Panc1 (cell line): ENCODE data around the gene PTX4. TPM values are rescaled to one million over a fixed set of nuclear protein-coding genes. Genes with fewer than 3 reads are reported as not detected.

Experiments used
- ATAC-seq: fragments of 200-7000 bp; cut with Tn5 transposase; 2 replicates; pipeline ENCODE4 v1.9.1; 2020; ENCODE audit warnings: mild to moderate bottlenecking, moderate library complexity
- BruUV-seq: library from RNA; stranded (reverse); fragments of 400-500 nt; replicated peaks from 2 replicates; lab custom pipeline; 2021; lab: Mats Ljungman, UMichigan
- CTCF ChIA-PET: fragments of 300-600 bp; sonication (Branson Sonifier 250); formaldehyde crosslinking; loops from one replicate; lab custom pipeline; 2022; ENCODE audit warnings: antibody characterized with exemption; lab: Charles Lee
- POLR2A ChIA-PET: fragments of 300-600 bp; sonication (Branson Sonifier 250); formaldehyde crosslinking; loops from one replicate; lab custom pipeline; 2022; ENCODE audit warnings: antibody characterized with exemption; lab: Charles Lee
- DNase-seq: peaks from one replicate; pipeline ENCODE4 v3.0.0-alpha.2; 2010; ENCODE audit warnings: low read depth, low spot score
- H3K27ac ChIP-seq: 2 replicates; pipeline ENCODE4 v1.5.1; 2011; ENCODE audit warnings: mild to moderate bottlenecking, low read length, inconsistent platforms
- H3K27me3 ChIP-seq: fragments of 200-500 bp; sonication (Bioruptor generic); 2 replicates; pipeline ENCODE4 v1.6.0; 2014; ENCODE audit warnings: low read length, inconsistent platforms; ENCODE audit not compliant: control insufficient read depth, insufficient read depth
- H3K36me3 ChIP-seq: fragments of 200-500 bp; sonication (Bioruptor generic); 2 replicates; pipeline ENCODE4 v1.5.1; 2014; ENCODE audit warnings: inconsistent platforms, mild to moderate bottlenecking, low read length, moderate library complexity; ENCODE audit not compliant: control insufficient read depth, insufficient read depth
- H3K4me1 ChIP-seq: 2 replicates; pipeline ENCODE4 v1.5.1; 2011; ENCODE audit warnings: inconsistent platforms, mild to moderate bottlenecking, low read length, moderate library complexity; ENCODE audit not compliant: control insufficient read depth, insufficient read depth
- H3K4me3 ChIP-seq, 2 experiments: 2 replicates each; pipeline ENCODE4 v1.5.1; 2011 to 2012; ENCODE audit warnings: low read depth in 2 of 2, low read length in 2 of 2, mild to moderate bottlenecking in 2 of 2, inconsistent platforms in 1 of 2, moderate library complexity in 1 of 2
- H3K9me3 ChIP-seq: fragments of 200-500 bp; sonication (Bioruptor generic); 2 replicates; pipeline ENCODE4 v1.5.1; 2014; ENCODE audit warnings: low read depth, mild to moderate bottlenecking, inconsistent platforms, low read length, moderate library complexity; ENCODE audit not compliant: control insufficient read depth, insufficient read depth
- POLR2AphosphoS5 ChIP-seq: IDR thresholded peaks from 2 replicates; pipeline ENCODE4 v1.6.1; 2012; ENCODE audit warnings: mild to moderate bottlenecking, low read depth, low read length, moderate library complexity
- SIN3A ChIP-seq: IDR thresholded peaks from 2 replicates; pipeline ENCODE4 v1.6.1; 2012; ENCODE audit warnings: low read depth, mild to moderate bottlenecking, low read length, moderate library complexity, borderline replicate concordance; ENCODE audit not compliant: insufficient read depth
- TCF7L2 ChIP-seq: IDR thresholded peaks from 2 replicates; pipeline ENCODE4 v1.6.1; 2011; ENCODE audit warnings: mild to moderate bottlenecking, low read depth, low read length, inconsistent platforms
- in situ Hi-C: cut with HindIII; loops from 2 replicates; pipeline ENCODE4 v1.10.0; 2016; ENCODE audit warnings: low sequenced_read_pairs, low pct_unique_long_range_greater_than_20kb
- intact Hi-C: fragments of 100-400 bp; cut with micrococcal nuclease; formaldehyde crosslinking; loops from one replicate; pipeline ENCODE4 v1.10.0; 2022; ENCODE audit not compliant: unreplicated experiment
- total RNA-seq: library from RNA; stranded (reverse); gene quantifications from one replicate; pipeline ENCODE4 v1.2.1, GENCODE V29; 2021; ENCODE audit not compliant: unreplicated experiment
- TF ChIP-seq, protein P1 (sequence below), 2 experiments: IDR thresholded peaks; 2 replicates each; pipeline ENCODE4 v1.6.1; 2011 to 2012; ENCODE audit warnings: low read depth in 2 of 2, control low read depth in 1 of 2, low read length in 1 of 2, mild to moderate bottlenecking in 1 of 2, moderate library complexity in 1 of 2; ENCODE audit not compliant: insufficient read depth in 1 of 2
- TF ChIP-seq, protein P2 (sequence below): fragments of 450-650 bp; IDR thresholded peaks from 2 replicates; pipeline ENCODE4 v1.5.1; 2017; ENCODE audit warnings: mild to moderate bottlenecking

PTX4 gene
- total RNA-seq, 1 experiment from 2014 or later = not detected

GRCh38 chr16:1495211-1495888, 6.6 kb upstream of the PTX4 start:
- CTCF ChIA-PET = interaction anchor here (0.6 kb wide), 1 partner anchor 116 kb away, joined by 5 read pairs; no protein-coding TSS in a partner anchor
- Histone ChIP-seq H3K4me1 (peaks cover 12% of the 10 kb centered on the region), H3K9me3 (no peaks in the 10 kb centered on the region), H3K4me3 (no peak overlapping the region), H3K36me3 (peaks cover 2% of the 10 kb centered on the region; the same call in 1 of the 2 replicates), H3K27ac (no peak overlapping the region), H3K27me3 (no peaks in the 10 kb centered on the region)
- POLR2A ChIA-PET = no interaction called here
- no peak for ATAC-seq
- in situ Hi-C loops (no loop called here), intact Hi-C loops (no loop called here)
- DNase-seq = no peak
- no TSS peak for BruUV-seq
- TF ChIP-seq TCF7L2 (no peak), SIN3A (no peak), POLR2AphosphoS5 (no peak)
- TF ChIP-seq, protein P1, sequence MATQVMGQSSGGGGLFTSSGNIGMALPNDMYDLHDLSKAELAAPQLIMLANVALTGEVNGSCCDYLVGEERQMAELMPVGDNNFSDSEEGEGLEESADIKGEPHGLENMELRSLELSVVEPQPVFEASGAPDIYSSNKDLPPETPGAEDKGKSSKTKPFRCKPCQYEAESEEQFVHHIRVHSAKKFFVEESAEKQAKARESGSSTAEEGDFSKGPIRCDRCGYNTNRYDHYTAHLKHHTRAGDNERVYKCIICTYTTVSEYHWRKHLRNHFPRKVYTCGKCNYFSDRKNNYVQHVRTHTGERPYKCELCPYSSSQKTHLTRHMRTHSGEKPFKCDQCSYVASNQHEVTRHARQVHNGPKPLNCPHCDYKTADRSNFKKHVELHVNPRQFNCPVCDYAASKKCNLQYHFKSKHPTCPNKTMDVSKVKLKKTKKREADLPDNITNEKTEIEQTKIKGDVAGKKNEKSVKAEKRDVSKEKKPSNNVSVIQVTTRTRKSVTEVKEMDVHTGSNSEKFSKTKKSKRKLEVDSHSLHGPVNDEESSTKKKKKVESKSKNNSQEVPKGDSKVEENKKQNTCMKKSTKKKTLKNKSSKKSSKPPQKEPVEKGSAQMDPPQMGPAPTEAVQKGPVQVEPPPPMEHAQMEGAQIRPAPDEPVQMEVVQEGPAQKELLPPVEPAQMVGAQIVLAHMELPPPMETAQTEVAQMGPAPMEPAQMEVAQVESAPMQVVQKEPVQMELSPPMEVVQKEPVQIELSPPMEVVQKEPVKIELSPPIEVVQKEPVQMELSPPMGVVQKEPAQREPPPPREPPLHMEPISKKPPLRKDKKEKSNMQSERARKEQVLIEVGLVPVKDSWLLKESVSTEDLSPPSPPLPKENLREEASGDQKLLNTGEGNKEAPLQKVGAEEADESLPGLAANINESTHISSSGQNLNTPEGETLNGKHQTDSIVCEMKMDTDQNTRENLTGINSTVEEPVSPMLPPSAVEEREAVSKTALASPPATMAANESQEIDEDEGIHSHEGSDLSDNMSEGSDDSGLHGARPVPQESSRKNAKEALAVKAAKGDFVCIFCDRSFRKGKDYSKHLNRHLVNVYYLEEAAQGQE (IDR thresholded peaks at IDR 0.05; ENCODE audit: insufficient read depth in 1 of 2, low read depth in 2 of 2, low read length in 1 of 2) = no peak
- TF ChIP-seq, protein P2, sequence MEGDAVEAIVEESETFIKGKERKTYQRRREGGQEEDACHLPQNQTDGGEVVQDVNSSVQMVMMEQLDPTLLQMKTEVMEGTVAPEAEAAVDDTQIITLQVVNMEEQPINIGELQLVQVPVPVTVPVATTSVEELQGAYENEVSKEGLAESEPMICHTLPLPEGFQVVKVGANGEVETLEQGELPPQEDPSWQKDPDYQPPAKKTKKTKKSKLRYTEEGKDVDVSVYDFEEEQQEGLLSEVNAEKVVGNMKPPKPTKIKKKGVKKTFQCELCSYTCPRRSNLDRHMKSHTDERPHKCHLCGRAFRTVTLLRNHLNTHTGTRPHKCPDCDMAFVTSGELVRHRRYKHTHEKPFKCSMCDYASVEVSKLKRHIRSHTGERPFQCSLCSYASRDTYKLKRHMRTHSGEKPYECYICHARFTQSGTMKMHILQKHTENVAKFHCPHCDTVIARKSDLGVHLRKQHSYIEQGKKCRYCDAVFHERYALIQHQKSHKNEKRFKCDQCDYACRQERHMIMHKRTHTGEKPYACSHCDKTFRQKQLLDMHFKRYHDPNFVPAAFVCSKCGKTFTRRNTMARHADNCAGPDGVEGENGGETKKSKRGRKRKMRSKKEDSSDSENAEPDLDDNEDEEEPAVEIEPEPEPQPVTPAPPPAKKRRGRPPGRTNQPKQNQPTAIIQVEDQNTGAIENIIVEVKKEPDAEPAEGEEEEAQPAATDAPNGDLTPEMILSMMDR = no peak

DNA sequence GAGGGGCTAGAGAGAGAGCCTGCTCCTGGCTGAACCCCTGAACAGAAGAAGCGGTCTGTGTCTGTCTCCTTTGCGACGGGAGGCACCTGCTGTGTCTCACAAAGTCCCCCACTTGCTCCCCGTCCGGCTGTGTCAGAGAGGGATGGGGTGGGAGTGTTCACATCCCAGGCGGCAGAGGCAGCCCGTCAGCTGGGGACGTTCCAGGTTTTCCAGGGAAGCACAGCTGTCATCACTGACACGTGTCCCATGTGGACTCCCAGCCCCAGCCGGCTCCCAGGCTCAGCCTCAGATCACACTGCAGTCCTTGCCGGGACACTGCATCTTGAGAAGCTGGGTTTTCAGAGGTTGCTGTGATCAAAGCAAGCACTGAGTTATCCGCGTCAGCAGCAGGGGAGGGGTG, 6.0 kb upstream of the PTX4 start:
- intact Hi-C loops = no loop called here
- no peak for ATAC-seq
- Histone ChIP-seq H3K27ac (peak overlapping the region; percentile 84; the same call in 1 of the 2 replicates), H3K27me3 (no peaks in the 10 kb centered on the region), H3K4me3 (peak overlapping the region; percentile 78 to 86), H3K9me3 (no peaks in the 10 kb centered on the region), H3K4me1 (peaks cover 12% of the 10 kb centered on the region), H3K36me3 (peaks cover 2% of the 10 kb centered on the region; the same call in 1 of the 2 replicates)
- CTCF ChIA-PET = interaction anchor here (0.6 kb wide), 1 partner anchor 115 kb away, joined by 5 read pairs; no protein-coding TSS in a partner anchor
- no TSS peak for BruUV-seq
- no peak for DNase-seq
- POLR2A ChIA-PET = no interaction called here
- in situ Hi-C loops = no loop called here
- no peak for TF ChIP-seq SIN3A
- TF ChIP-seq TCF7L2 = no peak
- TF ChIP-seq, protein P2 = no peak
- TF ChIP-seq, protein P1 (IDR thresholded peaks at IDR 0.05; ENCODE audit: insufficient read depth in 1 of 2, low read depth in 2 of 2, low read length in 1 of 2) = no peak
- no peak for TF ChIP-seq POLR2AphosphoS5
